Loucy (cell line): ENCODE results near the gene AGAP1.
"Not testable (repeated sequence)": the region's sequence is repeated elsewhere in the genome, so short reads cannot be mapped to it uniquely, and the experiment has no call there.

Source experiments
- CTCF ChIP-seq: fragments of 200-600 bp; sonication (generic); conservative IDR thresholded peaks from 2 replicates; pipeline ENCODE4 v1.5.1; 2014; ENCODE audit warnings: mild to moderate bottlenecking, antibody characterized with exemption, low read length
- EZH2phosphoT487 ChIP-seq: fragments of 200-600 bp; IDR thresholded peaks from 2 replicates; pipeline ENCODE4 v1.6.1; 2018; ENCODE audit warnings: antibody characterized with exemption, mild to moderate bottlenecking, moderate library complexity, borderline replicate concordance

GRCh38 chr2:235764478-235764877 is 270.6 kb downstream of the AGAP1 start:
- TF ChIP-seq CTCF, EZH2phosphoT487: not testable (repeated sequence)
